OCI-LY3 (cell line): Measurements from ENCODE around the gene TLE6.

Source experiments
- CTCF ChIP-seq: fragments of 200-600, 300-600 bp; sonication (generic); IDR thresholded peaks from 2 replicates; pipeline ENCODE4 v1.5.1; 2014; ENCODE audit warnings: antibody characterized with exemption, low read length, low read depth
- EZH2phosphoT487 ChIP-seq: fragments of 200-600 bp; shearing (Covaris generic); IDR thresholded peaks from 2 replicates; pipeline ENCODE4 v1.6.1; 2018; ENCODE audit warnings: antibody characterized with exemption, mixed run types, low read depth

GRCh38 chr19:3041327-3041726 lies 64.0 kb downstream of the TLE6 start:
- TF ChIP-seq CTCF (no peak), EZH2phosphoT487 (no peak)
